ENCODE data around the gene HOXD11. TPM values are rescaled to one million over a fixed set of nuclear protein-coding genes. Genes with fewer than 3 reads are reported as not detected.

The HOXD11 gene
- total RNA-seq, 4 donors from 2014 or later: not detected

GRCh38 chr2:176107731-176108181, 676 bp downstream of the HOXD11 start:
- no peak for DNase-seq
- Histone ChIP-seq H3K4me3 (peak overlapping the region in 2 of 4 donors; percentile 30 to 49), H3K27me3 (peaks cover 35 to 100% (median 83%) of the 10 kb centered on the region in 4 donors), H3K27ac (no peak overlapping the region), H3K36me3 (no peaks in the 10 kb centered on the region), H3K4me1 (peaks cover 18 to 50% (median 31%) of the 10 kb centered on the region in 3 donors), H3K9me3 (no peaks in the 10 kb centered on the region)
- WGBS, 2 donors: no CpG with 5 or more reads among the region's 59 CpGs
- intact Hi-C loops (cut with DNase I): no loop called here
- TF ChIP-seq POLR2A (IDR thresholded peaks at IDR 0.05) (no peak), CTCF (IDR thresholded peaks at IDR 0.05) (no peak)

GRCh38 chr2:176109192-176109901, 2.3 kb downstream of the HOXD11 start:
- H3K36me3 ChIP-seq: no peaks in the 10 kb centered on the region
- no peak overlapping the region for H3K4me3 ChIP-seq
- peaks cover 18 to 44% (median 25%) of the 10 kb centered on the region in 3 donors for H3K4me1 ChIP-seq
- 12 to 25% methylated on average over 17 of the region's 26 CpGs for WGBS, 2 donors
- H3K27ac ChIP-seq: no peak overlapping the region
- intact Hi-C loops (cut with DNase I): no loop called here
- H3K27me3 ChIP-seq: peaks cover 27 to 100% (median 81%) of the 10 kb centered on the region in 4 donors
- H3K9me3 ChIP-seq: no peaks in the 10 kb centered on the region
- no peak for DNase-seq
- no peak for TF ChIP-seq POLR2A (IDR thresholded peaks at IDR 0.05)
- no peak for TF ChIP-seq CTCF (IDR thresholded peaks at IDR 0.05)

GRCh38 chr2:176109946-176110345, 2.9 kb downstream of the HOXD11 start:
- H3K36me3 ChIP-seq: no peaks in the 10 kb centered on the region
- 16 to 21% methylated on average over 4 of the region's 4 CpGs for WGBS, 2 donors
- H3K27ac ChIP-seq: no peak overlapping the region
- intact Hi-C loops (cut with DNase I): no loop called here
- peaks cover 23 to 100% (median 80%) of the 10 kb centered on the region in 4 donors for H3K27me3 ChIP-seq
- TF ChIP-seq CTCF (IDR thresholded peaks at IDR 0.05) (no peak), POLR2A (IDR thresholded peaks at IDR 0.05) (no peak)
- no peaks in the 10 kb centered on the region for H3K9me3 ChIP-seq
- no peak for DNase-seq
- H3K4me1 ChIP-seq: peaks cover 12 to 38% (median 19%) of the 10 kb centered on the region in 3 donors
- no peak overlapping the region for H3K4me3 ChIP-seq

- DNase-seq: no peak
- H3K27me3 ChIP-seq: peaks cover 16 to 100% (median 78%) of the 10 kb centered on the region in 4 donors
- no peak overlapping the region for H3K27ac ChIP-seq
- TF ChIP-seq POLR2A (IDR thresholded peaks at IDR 0.05) (no peak), CTCF (IDR thresholded peaks at IDR 0.05) (no peak)
- intact Hi-C loops (cut with DNase I): no loop called here
- H3K4me1 ChIP-seq: peaks cover 11 to 32% (median 18%) of the 10 kb centered on the region in 3 donors
- no peaks in the 10 kb centered on the region for H3K36me3 ChIP-seq
- no peaks in the 10 kb centered on the region for H3K9me3 ChIP-seq
- no peak overlapping the region for H3K4me3 ChIP-seq
- 23 to 24% methylated on average over 7 of the region's 7 CpGs for WGBS, 2 donors
Measured at GRCh38 chr2:176110415-176111308, 3.6 kb downstream of the HOXD11 start.

GRCh38 chr2:176111309-176111663, 4.2 kb downstream of the HOXD11 start:
- Histone ChIP-seq H3K4me1 (peaks cover 10 to 29% (median 17%) of the 10 kb centered on the region in 3 donors), H3K27me3 (peaks cover 21 to 100% (median 78%) of the 10 kb centered on the region in 4 donors), H3K27ac (no peak overlapping the region), H3K9me3 (no peaks in the 10 kb centered on the region), H3K36me3 (no peaks in the 10 kb centered on the region), H3K4me3 (peak overlapping the region in 1 of 4 donors; percentile 12)
- WGBS, 2 donors: 5 to 6% methylated on average over 13 to 16 of the region's 16 CpGs
- no peak for DNase-seq
- intact Hi-C loops (cut with DNase I): no loop called here
- no peak for TF ChIP-seq POLR2A (IDR thresholded peaks at IDR 0.05)
- TF ChIP-seq CTCF (IDR thresholded peaks at IDR 0.05): peak in 4 of 6 experiments; percentile 31 to 57 (median 41)

Measured in esophagus squamous epithelium (tissue), 5 donors.